CD14-positive monocyte (primary cell): ENCODE measurements around the gene APCDD1. TPM values are rescaled to one million over a fixed set of nuclear protein-coding genes. Genes with fewer than 3 reads are reported as not detected.
A peak's percentile ranks its signal among the peaks of the same experiment; 100 is the strongest.

Source experiments
- DNase-seq, 3 donors: peaks; one replicate each; pipeline ENCODE4 v3.0.0-alpha.2; 2011 to 2022
- H2AFZ ChIP-seq: 2 replicates; pipeline ENCODE4 v1.6.0; 2012; ENCODE audit warnings: mild to moderate bottlenecking, low read depth, low read length, inconsistent platforms; ENCODE audit not compliant: insufficient read depth, poor library complexity, severe bottlenecking
- H3K27ac ChIP-seq, 2 donors: 1 replicate in 1 of 2; 2 replicates in 1 of 2; pipeline ENCODE4 v1.5.1; 2012 to 2013; ENCODE audit warnings: low read length in 2 of 2, control low read depth in 1 of 2, inconsistent platforms in 1 of 2, low read depth in 1 of 2, mild to moderate bottlenecking in 1 of 2
- H3K27me3 ChIP-seq, 2 donors: one replicate each; pipeline versions ENCODE4 v1.6.0 to v1.6.1; 2011 to 2013; ENCODE audit warnings: low read length in 2 of 2; ENCODE audit not compliant: control insufficient read depth in 2 of 2, insufficient read depth in 2 of 2
- H3K36me3 ChIP-seq, 2 donors: replicated peaks in 1 of 2; 1 replicate in 1 of 2; 2 replicates in 1 of 2; pipeline versions ENCODE4 v1.5.1 to v1.6.1; 2012 to 2013; ENCODE audit warnings: low read length in 2 of 2, control low read depth in 1 of 2, inconsistent platforms in 1 of 2, mild to moderate bottlenecking in 1 of 2; ENCODE audit not compliant: insufficient read depth in 2 of 2, control insufficient read depth in 1 of 2
- H3K4me1 ChIP-seq, 2 donors: 1 replicate in 1 of 2; 2 replicates in 1 of 2; pipeline versions ENCODE4 v1.5.1 to v1.6.1; 2012 to 2013; ENCODE audit warnings: low read length in 2 of 2, control low read depth in 1 of 2, inconsistent platforms in 1 of 2, mild to moderate bottlenecking in 1 of 2, moderate library complexity in 1 of 2; ENCODE audit not compliant: insufficient read depth in 2 of 2, control insufficient read depth in 1 of 2
- H3K4me2 ChIP-seq: replicated peaks from 2 replicates; pipeline ENCODE3; 2012; ENCODE audit warnings: low read length, moderate library complexity, mild to moderate bottlenecking; ENCODE audit not compliant: poor library complexity, severe bottlenecking; ENCODE audit errors: extremely low read depth
- H3K4me3 ChIP-seq, 3 experiments: fragments of 200-600 bp in 1 of 3; sonication (generic) in 1 of 3; replicated peaks in 1 of 3; 1 replicate in 2 of 3; 2 replicates in 1 of 3; pipeline ENCODE4 v1.5.1; 2011 to 2013; ENCODE audit warnings: low read length in 3 of 3, mild to moderate bottlenecking in 3 of 3, control low read depth in 2 of 3, low read depth in 2 of 3, inconsistent platforms in 1 of 3, moderate library complexity in 1 of 3
- H3K79me2 ChIP-seq: 2 replicates; pipeline ENCODE4 v1.6.0; 2012; ENCODE audit warnings: mild to moderate bottlenecking, control low read depth, inconsistent platforms, low read length, moderate library complexity; ENCODE audit not compliant: insufficient read depth
- H3K9ac ChIP-seq: 2 replicates; pipeline ENCODE4 v1.6.0; 2017; ENCODE audit warnings: low read length, mild to moderate bottlenecking; ENCODE audit not compliant: insufficient read depth, poor library complexity, severe bottlenecking
- H3K9me3 ChIP-seq, 2 donors: replicated peaks in 1 of 2; 1 replicate in 1 of 2; 2 replicates in 1 of 2; pipeline versions ENCODE4 v1.5.1 to v1.6.1; 2012 to 2013; ENCODE audit warnings: low read length in 2 of 2, control low read depth in 1 of 2; ENCODE audit not compliant: control insufficient read depth in 1 of 2, insufficient read depth in 1 of 2
- H4K20me1 ChIP-seq: 2 replicates; pipeline ENCODE4 v1.6.0; 2012; ENCODE audit warnings: mild to moderate bottlenecking, low read length, control low read depth, moderate library complexity; ENCODE audit not compliant: insufficient read depth
- H3K27ac Mint-ChIP-seq, 7 donors: one replicate each; pipeline ENCODE4 v1.8.0; 2020; ENCODE audit warnings: mild to moderate bottlenecking in 7 of 7, mixed read lengths in 7 of 7, moderate library complexity in 6 of 7, inconsistent platforms in 2 of 7
- H3K27me3 Mint-ChIP-seq, 3 donors: one replicate each; pipeline ENCODE4 v1.8.0; 2021 to 2022; ENCODE audit warnings: low read depth in 3 of 3, mild to moderate bottlenecking in 3 of 3, mixed read lengths in 3 of 3, moderate library complexity in 3 of 3, inconsistent platforms in 1 of 3
- H3K36me3 Mint-ChIP-seq, 2 donors: one replicate each; pipeline ENCODE4 v1.8.0; 2020; ENCODE audit warnings: mixed read lengths in 2 of 2, inconsistent platforms in 1 of 2, mild to moderate bottlenecking in 1 of 2
- H3K4me1 Mint-ChIP-seq: one replicate; pipeline ENCODE4 v1.8.0; 2020; ENCODE audit warnings: mild to moderate bottlenecking, mixed read lengths
- H3K4me3 Mint-ChIP-seq, 2 donors: one replicate each; pipeline ENCODE4 v1.8.0; 2020; ENCODE audit warnings: mild to moderate bottlenecking in 2 of 2, mixed read lengths in 2 of 2, moderate library complexity in 1 of 2
- H3K9me3 Mint-ChIP-seq, 7 donors: one replicate each; pipeline ENCODE4 v1.8.0; 2020 to 2022; ENCODE audit warnings: mixed read lengths in 7 of 7, mild to moderate bottlenecking in 6 of 7, moderate library complexity in 6 of 7, inconsistent platforms in 2 of 7
- WGBS: methylation state at CpG from one replicate; pipeline ENCODE4 v1.1.5; 2013; ENCODE audit warnings: missing lambda C conversion rate; ENCODE audit not compliant: insufficient coverage; 5-methylcytosine and 5-hydroxymethylcytosine counted together
- intact Hi-C, 2 donors: fragments of 100-400 bp; cut with micrococcal nuclease; formaldehyde crosslinking; loops; one replicate each; pipeline versions ENCODE4 v1.15.0 to v1.15.1; 2023
- polyA plus RNA-seq, 3 donors: library from polyadenylated mRNA; depleted of rRNA in 1 of 3; unstranded in 2 of 3; stranded (reverse) in 1 of 3; fragments of 300-500 nt in 2 of 3; fragments of >200 nt in 1 of 3; fragmentation: Illumina TruSeq in 2 of 3; gene quantifications; 1 replicate in 2 of 3; 2 replicates in 1 of 3; pipeline ENCODE4 v1.2.3, GENCODE V29; 2012 to 2021
- TF ChIP-seq, protein P1 (sequence below): fragments of 200-600 bp; IDR thresholded peaks from one replicate; pipeline ENCODE4 v1.8.0; 2022; ENCODE audit warnings: antibody characterized with exemption, mild to moderate bottlenecking

Gene APCDD1
- polyA plus RNA-seq, 3 donors, result 1.2 to 4.8 (median 1.6) TPM

DNA sequence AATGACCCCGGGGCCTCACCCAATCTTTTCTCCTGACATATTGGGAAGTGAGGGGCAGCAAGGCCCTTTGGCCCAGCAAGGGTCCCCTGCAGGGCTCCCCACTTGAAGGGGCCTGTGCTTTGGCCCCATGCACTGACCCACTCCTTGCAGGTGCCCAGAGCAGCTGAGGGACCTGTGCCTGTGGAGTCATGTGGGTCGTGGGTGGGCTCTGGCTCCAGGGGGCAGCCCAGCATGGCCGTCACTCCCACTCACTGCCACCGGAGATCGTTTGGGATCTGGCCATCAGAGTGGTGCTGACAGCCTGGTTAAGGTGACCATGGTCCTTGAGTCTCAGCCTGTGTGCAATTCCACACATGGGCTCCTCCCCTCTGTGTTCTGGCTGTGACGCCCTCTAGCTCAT, 31.7 kb upstream of the APCDD1 start:
- H3K27ac ChIP-seq, result no peak overlapping the region
- intact Hi-C loops, result no loop called here
- Mint-ChIP-seq H3K9me3 (peaks cover 2 to 8% (median 3%) of the 10 kb centered on the region in 7 donors), H3K4me3 (no peak overlapping the region), H3K36me3 (peaks cover 0 to 5% of the 10 kb centered on the region in 2 donors), H3K27me3 (peaks cover 17 to 22% (median 17%) of the 10 kb centered on the region in 3 donors), H3K27ac (peak overlapping the region in 1 of 7 donors; percentile 26), H3K4me1 (peaks cover 3% of the 10 kb centered on the region)
- no peaks in the 10 kb centered on the region for H3K4me1 ChIP-seq
- no peak overlapping the region for H3K4me2 ChIP-seq
- no peaks in the 10 kb centered on the region for H3K79me2 ChIP-seq
- H3K36me3 ChIP-seq, result no peaks in the 10 kb centered on the region
- H4K20me1 ChIP-seq, result no peaks in the 10 kb centered on the region
- no peak overlapping the region for H3K4me3 ChIP-seq
- TF ChIP-seq, protein P1, sequence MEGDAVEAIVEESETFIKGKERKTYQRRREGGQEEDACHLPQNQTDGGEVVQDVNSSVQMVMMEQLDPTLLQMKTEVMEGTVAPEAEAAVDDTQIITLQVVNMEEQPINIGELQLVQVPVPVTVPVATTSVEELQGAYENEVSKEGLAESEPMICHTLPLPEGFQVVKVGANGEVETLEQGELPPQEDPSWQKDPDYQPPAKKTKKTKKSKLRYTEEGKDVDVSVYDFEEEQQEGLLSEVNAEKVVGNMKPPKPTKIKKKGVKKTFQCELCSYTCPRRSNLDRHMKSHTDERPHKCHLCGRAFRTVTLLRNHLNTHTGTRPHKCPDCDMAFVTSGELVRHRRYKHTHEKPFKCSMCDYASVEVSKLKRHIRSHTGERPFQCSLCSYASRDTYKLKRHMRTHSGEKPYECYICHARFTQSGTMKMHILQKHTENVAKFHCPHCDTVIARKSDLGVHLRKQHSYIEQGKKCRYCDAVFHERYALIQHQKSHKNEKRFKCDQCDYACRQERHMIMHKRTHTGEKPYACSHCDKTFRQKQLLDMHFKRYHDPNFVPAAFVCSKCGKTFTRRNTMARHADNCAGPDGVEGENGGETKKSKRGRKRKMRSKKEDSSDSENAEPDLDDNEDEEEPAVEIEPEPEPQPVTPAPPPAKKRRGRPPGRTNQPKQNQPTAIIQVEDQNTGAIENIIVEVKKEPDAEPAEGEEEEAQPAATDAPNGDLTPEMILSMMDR, result no peak
- no peaks in the 10 kb centered on the region for H3K9me3 ChIP-seq
- no peak overlapping the region for H2AFZ ChIP-seq
- no peak for DNase-seq
- H3K9ac ChIP-seq, result no peak overlapping the region
- peaks cover 6 to 19% of the 10 kb centered on the region in 2 donors for H3K27me3 ChIP-seq
- WGBS, result 97% methylated on average over 4 of the region's 6 CpGs

DNA sequence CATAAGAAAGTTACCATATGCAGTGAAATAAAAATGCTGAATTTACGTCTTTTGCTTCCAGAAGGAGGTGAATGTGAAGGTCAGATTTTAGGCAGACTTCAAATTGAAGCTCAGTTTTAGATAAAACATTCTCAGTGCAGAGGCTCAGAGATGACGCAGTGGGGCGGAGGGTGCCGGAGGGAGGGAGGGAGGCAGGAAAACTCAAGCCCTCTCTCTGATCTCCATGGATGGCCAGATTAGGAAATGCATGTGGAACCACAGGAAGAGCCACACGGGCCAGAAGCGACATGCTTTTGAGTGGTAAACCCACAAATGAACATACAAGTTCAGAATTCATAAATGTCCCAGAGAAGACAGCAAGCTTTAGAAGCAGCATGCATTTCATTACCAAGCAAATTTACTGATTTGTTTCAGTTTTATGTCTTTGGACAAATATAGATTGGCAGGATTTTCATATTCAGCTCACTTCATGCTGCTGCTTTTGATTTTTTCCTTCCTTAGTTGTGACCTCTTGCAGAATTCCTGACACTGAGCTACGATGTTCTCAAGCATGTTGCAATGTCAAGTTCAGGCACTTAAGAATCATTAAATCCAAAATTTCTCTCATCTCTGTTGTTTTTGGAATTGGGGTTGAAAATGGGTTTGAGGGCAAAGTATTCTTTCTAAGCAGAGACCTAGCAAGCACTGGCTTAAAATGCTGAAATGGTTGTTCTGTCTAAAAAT, 29.7 kb upstream of the APCDD1 start:
- TF ChIP-seq, protein P1, result no peak
- H3K36me3 ChIP-seq, result no peaks in the 10 kb centered on the region
- H3K27ac ChIP-seq, result no peak overlapping the region
- 60% methylated on average over 1 of the region's 7 CpGs for WGBS
- no peaks in the 10 kb centered on the region for H4K20me1 ChIP-seq
- no peaks in the 10 kb centered on the region for H3K79me2 ChIP-seq
- peaks cover 3% of the 10 kb centered on the region for H3K4me1 Mint-ChIP-seq
- peaks cover 3 to 6% (median 3%) of the 10 kb centered on the region in 7 donors for H3K9me3 Mint-ChIP-seq
- H3K4me3 Mint-ChIP-seq, result peak overlapping the region in 1 of 2 donors; percentile 49
- intact Hi-C loops, result no loop called here
- H2AFZ ChIP-seq, result no peak overlapping the region
- H3K27me3 Mint-ChIP-seq, result peaks cover 17 to 26% (median 19%) of the 10 kb centered on the region in 3 donors
- peaks cover 0 to 5% of the 10 kb centered on the region in 2 donors for H3K36me3 Mint-ChIP-seq
- no peak overlapping the region for H3K4me3 ChIP-seq
- no peak overlapping the region for H3K9ac ChIP-seq
- no peak overlapping the region for H3K4me2 ChIP-seq
- no peak for DNase-seq
- H3K27ac Mint-ChIP-seq, result no peak overlapping the region
- no peaks in the 10 kb centered on the region for H3K9me3 ChIP-seq
- peaks cover 6 to 19% of the 10 kb centered on the region in 2 donors for H3K27me3 ChIP-seq
- H3K4me1 ChIP-seq, result no peaks in the 10 kb centered on the region
